Thyroid gland (tissue), 4 donors: Measurements from ENCODE around the gene PSMD6. TPM values are rescaled to one million over a fixed set of nuclear protein-coding genes. Genes with fewer than 3 reads are reported as not detected.

Experiments
- DNase-seq, 2 donors: peaks; one replicate each; pipeline ENCODE4 v3.0.0-alpha.2; 2019
- H3K27ac ChIP-seq, 3 donors: fragments of 200-600 bp; sonication (generic); 1 replicate in 2 of 3; 2 replicates in 1 of 3; pipeline ENCODE4 v1.5.1; 2016 to 2019; ENCODE audit warnings: mild to moderate bottlenecking in 1 of 3, moderate library complexity in 1 of 3
- H3K27me3 ChIP-seq: fragments of 200-600 bp; sonication (generic); one replicate; pipeline ENCODE4 v1.5.1; 2019
- H3K36me3 ChIP-seq, 2 donors: fragments of 200-600 bp; sonication (generic); one replicate each; pipeline ENCODE4 v1.5.1; 2016 to 2019
- H3K4me1 ChIP-seq, 2 donors: fragments of 200-600 bp; sonication (generic); one replicate each; pipeline ENCODE4 v1.5.1; 2017 to 2019
- H3K4me3 ChIP-seq, 3 donors: fragments of 200-600 bp; sonication (generic); replicated peaks in 1 of 3; 1 replicate in 2 of 3; 2 replicates in 1 of 3; pipeline ENCODE4 v1.5.1; 2016; ENCODE audit warnings: mild to moderate bottlenecking in 1 of 3
- H3K9me3 ChIP-seq: fragments of 200-600 bp; sonication (generic); one replicate; pipeline ENCODE4 v1.5.1; 2017
- POLR2A ChIP-seq, 2 donors: fragments of 450-650 bp; IDR thresholded peaks; one replicate each; pipeline ENCODE4 v1.6.1; 2017; ENCODE audit warnings: antibody characterized with exemption in 2 of 2, mild to moderate bottlenecking in 2 of 2, moderate library complexity in 1 of 2
- WGBS, 2 donors: methylation state at CpG; one replicate each; pipeline ENCODE4 v1.1.5; 2017; 5-methylcytosine and 5-hydroxymethylcytosine counted together
- intact Hi-C: fragments of 100-400 bp; cut with DNase I; formaldehyde crosslinking; loops from one replicate; pipeline ENCODE4 v1.15.1; 2023
- total RNA-seq, 4 donors: library from RNA; depleted of rRNA; stranded (reverse); fragments of >200 nt; gene quantifications; one replicate each; pipeline ENCODE4 v1.2.3, GENCODE V29; 2016
- TF ChIP-seq, protein P1 (sequence below), 6 experiments: fragments of 200-600 bp in 3 of 6; fragments of 450-650 bp in 3 of 6; sonication (generic) in 3 of 6; IDR thresholded peaks; one replicate each; pipeline ENCODE4 v1.5.1; 2016 to 2019; ENCODE audit warnings: antibody characterized with exemption in 6 of 6, mild to moderate bottlenecking in 2 of 6, inconsistent platforms in 1 of 6, moderate library complexity in 1 of 6

PSMD6 gene
- total RNA-seq, 4 donors from 2014 or later = 64.1 to 116 (median 75.3) TPM

DNA sequence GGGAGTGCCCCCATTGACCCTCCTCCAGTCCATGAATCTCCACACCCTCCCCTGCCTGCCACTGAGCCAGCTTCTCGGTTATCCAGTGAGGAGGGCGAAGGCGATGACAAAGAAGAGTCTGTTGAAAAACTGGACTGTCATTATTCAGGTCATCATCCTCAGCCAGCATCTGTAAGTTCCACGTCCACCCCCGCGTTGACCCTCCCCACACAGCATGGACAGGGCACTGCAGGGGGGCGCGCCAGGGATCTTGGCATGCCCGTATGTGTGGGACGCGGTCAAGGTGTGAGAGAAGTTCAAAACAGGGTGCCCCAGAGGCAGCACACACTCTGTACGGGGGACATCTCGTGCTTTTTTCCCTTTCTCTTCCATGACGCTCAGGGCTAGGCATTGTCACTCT, 33.1 kb downstream of the PSMD6 start:
- 94 to 98% methylated on average over 14 of the region's 14 CpGs for WGBS, 2 donors
- Histone ChIP-seq H3K4me3 (no peak overlapping the region), H3K27me3 (no peaks in the 10 kb centered on the region), H3K36me3 (peaks cover 34 to 35% of the 10 kb centered on the region in 2 donors), H3K9me3 (no peaks in the 10 kb centered on the region), H3K4me1 (no peaks in the 10 kb centered on the region), H3K27ac (no peak overlapping the region)
- intact Hi-C loops = loop anchor here (5.0 kb wide), 1 partner anchor 43 kb away; no protein-coding TSS in a partner anchor
- TF ChIP-seq, protein P1, sequence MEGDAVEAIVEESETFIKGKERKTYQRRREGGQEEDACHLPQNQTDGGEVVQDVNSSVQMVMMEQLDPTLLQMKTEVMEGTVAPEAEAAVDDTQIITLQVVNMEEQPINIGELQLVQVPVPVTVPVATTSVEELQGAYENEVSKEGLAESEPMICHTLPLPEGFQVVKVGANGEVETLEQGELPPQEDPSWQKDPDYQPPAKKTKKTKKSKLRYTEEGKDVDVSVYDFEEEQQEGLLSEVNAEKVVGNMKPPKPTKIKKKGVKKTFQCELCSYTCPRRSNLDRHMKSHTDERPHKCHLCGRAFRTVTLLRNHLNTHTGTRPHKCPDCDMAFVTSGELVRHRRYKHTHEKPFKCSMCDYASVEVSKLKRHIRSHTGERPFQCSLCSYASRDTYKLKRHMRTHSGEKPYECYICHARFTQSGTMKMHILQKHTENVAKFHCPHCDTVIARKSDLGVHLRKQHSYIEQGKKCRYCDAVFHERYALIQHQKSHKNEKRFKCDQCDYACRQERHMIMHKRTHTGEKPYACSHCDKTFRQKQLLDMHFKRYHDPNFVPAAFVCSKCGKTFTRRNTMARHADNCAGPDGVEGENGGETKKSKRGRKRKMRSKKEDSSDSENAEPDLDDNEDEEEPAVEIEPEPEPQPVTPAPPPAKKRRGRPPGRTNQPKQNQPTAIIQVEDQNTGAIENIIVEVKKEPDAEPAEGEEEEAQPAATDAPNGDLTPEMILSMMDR (IDR thresholded peaks at IDR 0.05) = no peak
- TF ChIP-seq POLR2A (IDR thresholded peaks at IDR 0.05) = no peak
- no peak for DNase-seq

DNA sequence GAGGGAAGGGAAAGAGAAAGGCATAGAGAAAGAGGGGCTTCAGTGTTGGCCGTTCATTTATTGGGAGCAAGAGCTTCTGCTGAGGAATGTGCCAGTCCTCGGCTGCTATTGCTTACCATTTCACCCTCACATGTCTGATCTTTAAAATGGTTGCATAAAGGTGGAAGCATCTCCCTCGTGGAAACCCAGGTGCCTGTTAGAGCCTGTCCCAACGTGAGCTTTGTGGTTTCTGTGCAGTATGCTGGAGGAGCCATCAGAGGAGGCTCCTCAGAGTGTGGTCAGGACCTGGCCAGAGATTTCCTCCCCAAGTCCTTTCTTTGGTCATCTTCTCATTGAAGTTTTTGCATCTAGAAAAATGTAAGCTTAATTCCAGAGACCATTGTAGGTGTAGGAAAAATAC, 34.4 kb downstream of the PSMD6 start:
- Histone ChIP-seq H3K4me1 (no peaks in the 10 kb centered on the region), H3K27ac (no peak overlapping the region), H3K4me3 (no peak overlapping the region), H3K27me3 (no peaks in the 10 kb centered on the region), H3K9me3 (no peaks in the 10 kb centered on the region), H3K36me3 (peaks cover 34 to 41% of the 10 kb centered on the region in 2 donors)
- no peak for DNase-seq
- no peak for TF ChIP-seq POLR2A (IDR thresholded peaks at IDR 0.05)
- TF ChIP-seq, protein P1 (IDR thresholded peaks at IDR 0.05) = no peak
- intact Hi-C loops = no loop called here
- WGBS, 2 donors = 88 to 91% methylated on average over 4 of the region's 4 CpGs

DNA sequence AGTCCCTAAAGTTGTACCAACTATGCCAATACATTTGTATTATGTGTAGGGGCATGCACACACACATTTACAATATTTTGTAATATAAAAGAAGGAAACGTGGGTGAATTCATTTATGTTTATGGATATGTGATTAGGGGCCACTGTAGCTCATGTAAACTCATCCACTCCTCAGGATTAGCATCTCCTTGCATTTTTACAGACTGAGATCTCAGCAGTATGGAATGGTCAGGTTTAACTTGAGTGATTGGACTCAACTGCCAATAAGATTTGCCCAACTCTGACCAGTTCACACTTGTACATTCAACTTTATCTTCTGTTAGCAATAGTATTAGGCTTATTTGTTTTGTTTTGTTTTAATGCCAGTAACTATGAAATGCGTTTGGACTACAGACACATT, 36.5 kb downstream of the PSMD6 start:
- Histone ChIP-seq H3K4me1 (no peaks in the 10 kb centered on the region), H3K4me3 (no peak overlapping the region), H3K9me3 (no peaks in the 10 kb centered on the region), H3K27ac (no peak overlapping the region), H3K36me3 (peaks cover 34 to 50% of the 10 kb centered on the region in 2 donors), H3K27me3 (no peaks in the 10 kb centered on the region)
- intact Hi-C loops = no loop called here
- TF ChIP-seq, protein P1 (IDR thresholded peaks at IDR 0.05) = no peak
- no peak for TF ChIP-seq POLR2A (IDR thresholded peaks at IDR 0.05)
- WGBS, 2 donors = 90 to 92% methylated on average over 2 of the region's 2 CpGs
- DNase-seq = no peak

DNA sequence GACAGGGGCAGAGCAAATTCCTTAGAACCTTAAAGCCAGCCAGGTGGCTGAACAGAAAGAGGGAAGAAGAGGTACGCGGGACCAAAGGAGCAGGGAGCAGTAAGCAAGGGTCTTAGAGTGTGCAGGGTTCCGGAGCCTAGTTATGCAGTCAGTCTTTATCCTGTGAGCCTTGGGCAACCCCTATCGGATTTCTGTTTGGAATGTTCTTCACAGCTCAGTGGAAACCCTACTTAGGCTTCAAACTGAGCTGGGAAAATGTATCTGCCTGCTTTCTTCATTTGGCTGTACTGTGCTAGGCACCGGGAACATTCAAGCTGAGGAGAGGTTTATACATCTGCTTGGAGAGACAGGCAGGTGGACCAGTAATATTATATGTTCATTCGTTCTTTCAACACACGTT, 37.1 kb downstream of the PSMD6 start:
- H3K36me3 ChIP-seq = peaks cover 29 to 49% of the 10 kb centered on the region in 2 donors
- H3K9me3 ChIP-seq = no peaks in the 10 kb centered on the region
- no peak overlapping the region for H3K27ac ChIP-seq
- TF ChIP-seq, protein P1 (IDR thresholded peaks at IDR 0.05) = no peak
- no peak for TF ChIP-seq POLR2A (IDR thresholded peaks at IDR 0.05)
- intact Hi-C loops = no loop called here
- DNase-seq = no peak
- no peaks in the 10 kb centered on the region for H3K4me1 ChIP-seq
- no peak overlapping the region for H3K4me3 ChIP-seq
- H3K27me3 ChIP-seq = no peaks in the 10 kb centered on the region
- 70 to 73% methylated on average over 7 of the region's 7 CpGs for WGBS, 2 donors

DNA sequence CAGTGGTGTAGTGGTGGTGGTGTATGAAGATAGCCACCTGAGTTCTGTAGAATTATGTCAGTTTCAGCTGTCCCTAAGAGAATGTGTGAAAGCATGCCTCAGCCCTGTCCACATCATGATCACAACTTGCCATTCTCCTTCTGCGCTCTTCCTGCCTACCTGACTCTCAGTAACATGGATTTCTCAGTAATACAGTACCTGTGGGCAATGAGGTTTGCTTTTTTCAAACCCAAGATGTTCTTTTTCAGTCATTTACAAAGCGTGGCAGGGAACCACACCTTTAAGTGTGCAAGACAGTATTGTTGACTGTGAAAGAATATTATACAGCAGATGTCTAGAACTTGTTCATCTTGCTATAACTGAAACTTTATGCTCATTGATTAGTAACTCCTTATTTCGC, 38.9 kb downstream of the PSMD6 start:
- TF ChIP-seq, protein P1 (IDR thresholded peaks at IDR 0.05) = no peak
- no peak for TF ChIP-seq POLR2A (IDR thresholded peaks at IDR 0.05)
- intact Hi-C loops = no loop called here
- Histone ChIP-seq H3K27ac (no peak overlapping the region), H3K27me3 (no peaks in the 10 kb centered on the region), H3K36me3 (peaks cover 18 to 39% of the 10 kb centered on the region in 2 donors), H3K4me3 (no peak overlapping the region), H3K9me3 (no peaks in the 10 kb centered on the region), H3K4me1 (no peaks in the 10 kb centered on the region)
- 96 to 97% methylated on average over 3 of the region's 3 CpGs for WGBS, 2 donors
- DNase-seq = no peak
